ENCODE measurements around the gene USF3. TPM values are rescaled to one million over a fixed set of nuclear protein-coding genes. Genes with fewer than 3 reads are reported as not detected.

Gene USF3
- polyA plus RNA-seq, 1 donor, result 14.5 TPM

Other genes with a start within 250 kb of the USF3 start
- 12.8 TPM for gene SPICE1, start 181.5 kb downstream of the USF3 start, polyA plus RNA-seq
- gene SIDT1, start 164.1 kb downstream of the USF3 start, polyA plus RNA-seq, result 4.5 TPM
- 85.5 TPM for gene NAA50, start 49.6 kb upstream of the USF3 start, polyA plus RNA-seq
- gene ATP6V1A, start 50.4 kb upstream of the USF3 start, polyA plus RNA-seq, result 46.3 TPM
- 14.4 TPM for gene GRAMD1C, start 142.1 kb upstream of the USF3 start, polyA plus RNA-seq

Measured in large intestine (tissue), 1 donor.